Lung (tissue), 12 donors: ENCODE measurements around the gene MRPL44. TPM values are rescaled to one million over a fixed set of nuclear protein-coding genes. Genes with fewer than 3 reads are reported as not detected.

Experiments used
- ATAC-seq: fragments of 200-7000 bp; cut with Tn5 transposase; one replicate; pipeline ENCODE4 v1.9.1; 2020; ENCODE audit warnings: moderate number of reproducible peaks; ENCODE audit not compliant: insufficient read depth, low FRiP score
- DNase-seq, 3 donors: peaks; one replicate each; pipeline ENCODE4 v3.0.0-alpha.2; 2013 to 2017
- H3K27ac ChIP-seq, 2 donors: one replicate each; pipeline ENCODE4 v1.5.1; 2013; ENCODE audit warnings: mild to moderate bottlenecking in 2 of 2, moderate library complexity in 2 of 2, control low read depth in 1 of 2, inconsistent platforms in 1 of 2, low read depth in 1 of 2, low read length in 1 of 2
- H3K27me3 ChIP-seq, 3 donors: one replicate each; pipeline ENCODE4 v1.5.1; 2013; ENCODE audit warnings: low read length in 2 of 3; ENCODE audit not compliant: control insufficient read depth in 3 of 3, insufficient read depth in 3 of 3
- H3K36me3 ChIP-seq, 4 donors: one replicate each; pipeline ENCODE4 v1.5.1; 2013; ENCODE audit warnings: low read length in 4 of 4, mild to moderate bottlenecking in 1 of 4, moderate library complexity in 1 of 4; ENCODE audit not compliant: control insufficient read depth in 4 of 4, insufficient read depth in 4 of 4
- H3K4me1 ChIP-seq, 5 donors: one replicate each; pipeline ENCODE4 v1.5.1; 2013; ENCODE audit warnings: low read length in 5 of 5, mild to moderate bottlenecking in 2 of 5, moderate library complexity in 1 of 5; ENCODE audit not compliant: control insufficient read depth in 5 of 5, insufficient read depth in 5 of 5
- H3K4me3 ChIP-seq: one replicate; pipeline ENCODE4 v1.5.1; 2013; ENCODE audit warnings: mild to moderate bottlenecking, control low read depth, moderate library complexity
- H3K9ac ChIP-seq, 2 donors: one replicate each; pipeline ENCODE4 v1.5.1; 2013; ENCODE audit warnings: low read length in 2 of 2, control low read depth in 1 of 2; ENCODE audit not compliant: insufficient read depth in 1 of 2
- H3K9me3 ChIP-seq, 4 donors: one replicate each; pipeline ENCODE4 v1.5.1; 2013; ENCODE audit warnings: low read length in 3 of 4, mild to moderate bottlenecking in 1 of 4, moderate library complexity in 1 of 4; ENCODE audit not compliant: control insufficient read depth in 4 of 4, insufficient read depth in 3 of 4
- WGBS, 2 donors: extraction: QIAGEN DNeasy Blood & Tissue Kit; methylation state at CpG; one replicate each; pipeline ENCODE4 v1.1.7; 2013; 5-methylcytosine and 5-hydroxymethylcytosine counted together
- polyA plus RNA-seq, 2 donors: library from polyadenylated mRNA; stranded (reverse); fragments of 200-250 nt; gene quantifications; one replicate each; pipeline ENCODE4 v1.2.1, GENCODE V29; 2013
- total RNA-seq, 2 donors: library from RNA; depleted of rRNA in 1 of 2; stranded (reverse); fragments of >200 nt in 1 of 2; gene quantifications; one replicate each; pipeline ENCODE4 v1.2.1, GENCODE V29; 2014 to 2021
- TF ChIP-seq, protein P1 (sequence below): IDR thresholded peaks from 2 replicates; pipeline ENCODE4 v1.5.1; 2012; ENCODE audit warnings: mild to moderate bottlenecking; ENCODE audit errors: control extremely low read depth, extremely low read depth
- donor health status: control.
- donor health status: control.
- donor health status: Bipolar disorder and iron deficiency.
- donor health status: healthy.
- donor health status: DM: yes; HTN: yes; CAD: no.

MRPL44 gene
- total and polyA plus RNA-seq, 4 donors: 20.4 to 23.1 (median 21.5) TPM

DNA sequence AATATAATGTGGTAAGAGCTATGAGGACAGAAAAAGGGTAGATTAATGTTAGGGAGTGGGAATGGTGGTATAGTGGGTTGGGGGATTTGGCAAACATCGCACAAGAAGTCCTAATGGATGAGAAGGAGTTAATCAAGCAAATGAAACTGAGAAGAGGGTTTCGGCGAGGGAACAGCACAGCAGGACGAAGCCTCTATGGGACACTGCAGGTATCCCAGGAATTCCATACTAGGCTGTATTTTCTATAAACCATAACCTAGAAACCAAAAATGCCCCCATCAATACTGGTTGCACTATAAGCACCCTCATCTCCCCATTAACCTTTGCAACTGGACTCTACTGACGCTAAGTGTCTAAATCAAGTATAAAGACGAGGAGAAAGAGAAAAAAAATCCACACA is 22.4 kb upstream of the MRPL44 start:
- Histone ChIP-seq H3K4me1 (peaks cover 8 to 54% (median 23%) of the 10 kb centered on the region in 5 donors), H3K9me3 (no peaks in the 10 kb centered on the region)

GRCh38 chr2:223935459-223936125 is 21.7 kb upstream of the MRPL44 start:
- no peak overlapping the region for H3K27ac ChIP-seq
- peaks cover 0 to 1% (median 0%) of the 10 kb centered on the region in 4 donors for H3K36me3 ChIP-seq
- no peaks in the 10 kb centered on the region for H3K27me3 ChIP-seq
- no peak overlapping the region for H3K9ac ChIP-seq
- peaks cover 5 to 47% (median 16%) of the 10 kb centered on the region in 5 donors for H3K4me1 ChIP-seq
- H3K4me3 ChIP-seq: no peak overlapping the region
- H3K9me3 ChIP-seq: no peaks in the 10 kb centered on the region
- DNase-seq (no peak), ATAC-seq (no peak)
- TF ChIP-seq, protein P1, sequence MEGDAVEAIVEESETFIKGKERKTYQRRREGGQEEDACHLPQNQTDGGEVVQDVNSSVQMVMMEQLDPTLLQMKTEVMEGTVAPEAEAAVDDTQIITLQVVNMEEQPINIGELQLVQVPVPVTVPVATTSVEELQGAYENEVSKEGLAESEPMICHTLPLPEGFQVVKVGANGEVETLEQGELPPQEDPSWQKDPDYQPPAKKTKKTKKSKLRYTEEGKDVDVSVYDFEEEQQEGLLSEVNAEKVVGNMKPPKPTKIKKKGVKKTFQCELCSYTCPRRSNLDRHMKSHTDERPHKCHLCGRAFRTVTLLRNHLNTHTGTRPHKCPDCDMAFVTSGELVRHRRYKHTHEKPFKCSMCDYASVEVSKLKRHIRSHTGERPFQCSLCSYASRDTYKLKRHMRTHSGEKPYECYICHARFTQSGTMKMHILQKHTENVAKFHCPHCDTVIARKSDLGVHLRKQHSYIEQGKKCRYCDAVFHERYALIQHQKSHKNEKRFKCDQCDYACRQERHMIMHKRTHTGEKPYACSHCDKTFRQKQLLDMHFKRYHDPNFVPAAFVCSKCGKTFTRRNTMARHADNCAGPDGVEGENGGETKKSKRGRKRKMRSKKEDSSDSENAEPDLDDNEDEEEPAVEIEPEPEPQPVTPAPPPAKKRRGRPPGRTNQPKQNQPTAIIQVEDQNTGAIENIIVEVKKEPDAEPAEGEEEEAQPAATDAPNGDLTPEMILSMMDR: no peak

More for the DNA sequence above, 22.4 kb upstream of the MRPL44 start:
- ATAC-seq (no peak), DNase-seq (no peak)
- Histone ChIP-seq H3K27me3 (no peaks in the 10 kb centered on the region), H3K9ac (no peak overlapping the region), H3K36me3 (peaks cover 0 to 1% (median 0%) of the 10 kb centered on the region in 4 donors), H3K27ac (no peak overlapping the region), H3K4me3 (no peak overlapping the region)
- TF ChIP-seq, protein P1: no peak
- WGBS, 2 donors: 74 to 81% methylated on average over 6 of the region's 6 CpGs

DNA sequence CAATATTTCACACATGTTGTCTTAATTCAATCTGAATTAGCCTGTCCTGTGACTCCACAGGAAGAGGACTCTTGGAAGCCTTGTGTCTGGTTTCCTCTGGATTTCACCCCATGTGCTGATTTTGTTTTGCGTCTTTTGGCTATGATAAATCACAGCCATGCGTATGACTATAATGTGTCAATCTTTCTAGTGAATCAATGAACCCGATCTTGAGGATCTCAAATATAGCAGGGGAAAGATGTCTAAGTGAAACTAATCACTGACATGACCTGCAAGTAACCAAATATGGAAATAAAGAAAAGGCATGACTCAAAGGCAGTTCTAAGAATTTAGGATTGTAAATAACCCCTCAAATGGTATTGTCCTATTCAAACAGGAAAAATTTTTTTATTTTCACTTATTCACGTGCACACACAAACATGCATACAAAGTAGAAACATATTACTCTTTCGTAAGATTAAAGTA is 20.4 kb upstream of the MRPL44 start:
- H3K27ac ChIP-seq: peak overlapping the region in 1 of 2 donors; percentile 3
- H3K27me3 ChIP-seq: no peaks in the 10 kb centered on the region
- DNase-seq (no peak), ATAC-seq (no peak)
- no peaks in the 10 kb centered on the region for H3K9me3 ChIP-seq
- H3K36me3 ChIP-seq: peaks cover 0 to 1% (median 0%) of the 10 kb centered on the region in 4 donors
- peak overlapping the region in 1 of 2 donors; percentile 9 for H3K9ac ChIP-seq
- 60 to 79% methylated on average over 5 of the region's 5 CpGs for WGBS, 2 donors
- no peak overlapping the region for H3K4me3 ChIP-seq
- H3K4me1 ChIP-seq: peaks cover 5 to 53% (median 16%) of the 10 kb centered on the region in 5 donors
- TF ChIP-seq, protein P1: no peak
